Hepatocyte (in vitro differentiated cells): ENCODE measurements around the gene MBNL1.

Experiments used
- EZH2 ChIP-seq: fragments of 200-600 bp; sonication (generic); IDR thresholded peaks from 2 replicates; pipeline ENCODE4 v1.6.1; 2016; ENCODE audit warnings: antibody characterized with exemption, mild to moderate bottlenecking, borderline replicate concordance
- EZH2phosphoT487 ChIP-seq: fragments of 200-600 bp; sonication (generic); IDR thresholded peaks from one replicate; pipeline ENCODE4 v1.6.1; 2018; ENCODE audit warnings: antibody characterized with exemption, mild to moderate bottlenecking, low read depth, moderate library complexity; ENCODE audit not compliant: unreplicated experiment, severe bottlenecking
- TF ChIP-seq, protein P1 (sequence below): fragments of 200-600 bp; sonication (generic); IDR thresholded peaks from 2 replicates; pipeline ENCODE4 v1.5.1; 2016; ENCODE audit warnings: antibody characterized with exemption, mild to moderate bottlenecking; ENCODE audit not compliant: poor library complexity

DNA sequence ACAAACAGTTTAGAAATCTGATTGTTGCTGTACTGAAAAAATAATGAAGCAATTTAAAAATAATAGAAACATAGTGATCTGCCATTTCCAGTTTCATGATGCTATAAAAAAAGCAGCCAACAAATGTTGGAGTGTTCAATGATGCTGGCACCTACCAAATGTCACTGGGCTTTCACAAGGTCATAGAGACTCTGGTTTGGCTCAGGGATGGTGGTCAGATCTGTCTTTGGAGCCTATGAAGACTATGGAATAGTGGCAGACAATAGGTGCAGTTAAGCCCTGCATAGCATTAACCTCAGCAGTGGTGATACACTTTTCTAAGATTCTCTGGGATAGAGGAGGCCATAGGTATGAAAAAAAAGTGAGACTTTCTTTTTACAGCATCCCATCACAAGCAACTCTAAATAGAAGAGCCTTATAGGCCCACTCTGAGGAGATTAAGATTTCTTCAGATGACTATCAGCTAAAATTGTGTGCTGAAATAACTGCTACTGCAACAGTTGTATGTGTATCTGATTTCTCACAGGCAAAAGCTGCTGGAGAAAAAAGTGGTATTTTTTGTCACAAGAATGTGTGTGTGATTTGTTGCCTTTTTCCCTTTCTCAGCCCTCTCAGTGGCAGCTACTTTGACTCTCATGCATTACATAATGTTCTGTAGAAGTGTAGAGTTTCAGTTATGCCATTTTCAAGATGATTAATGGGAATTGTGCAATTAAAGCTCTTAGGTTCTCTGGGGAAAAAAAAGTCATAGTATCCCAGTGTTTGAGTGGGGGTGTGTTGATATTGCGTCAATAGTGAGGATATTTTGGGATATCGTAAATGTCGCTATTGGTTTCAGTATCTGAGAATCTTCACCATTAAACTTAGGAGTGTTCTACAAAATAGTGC, 137.4 kb downstream of the MBNL1 start:
- TF ChIP-seq, protein P1, sequence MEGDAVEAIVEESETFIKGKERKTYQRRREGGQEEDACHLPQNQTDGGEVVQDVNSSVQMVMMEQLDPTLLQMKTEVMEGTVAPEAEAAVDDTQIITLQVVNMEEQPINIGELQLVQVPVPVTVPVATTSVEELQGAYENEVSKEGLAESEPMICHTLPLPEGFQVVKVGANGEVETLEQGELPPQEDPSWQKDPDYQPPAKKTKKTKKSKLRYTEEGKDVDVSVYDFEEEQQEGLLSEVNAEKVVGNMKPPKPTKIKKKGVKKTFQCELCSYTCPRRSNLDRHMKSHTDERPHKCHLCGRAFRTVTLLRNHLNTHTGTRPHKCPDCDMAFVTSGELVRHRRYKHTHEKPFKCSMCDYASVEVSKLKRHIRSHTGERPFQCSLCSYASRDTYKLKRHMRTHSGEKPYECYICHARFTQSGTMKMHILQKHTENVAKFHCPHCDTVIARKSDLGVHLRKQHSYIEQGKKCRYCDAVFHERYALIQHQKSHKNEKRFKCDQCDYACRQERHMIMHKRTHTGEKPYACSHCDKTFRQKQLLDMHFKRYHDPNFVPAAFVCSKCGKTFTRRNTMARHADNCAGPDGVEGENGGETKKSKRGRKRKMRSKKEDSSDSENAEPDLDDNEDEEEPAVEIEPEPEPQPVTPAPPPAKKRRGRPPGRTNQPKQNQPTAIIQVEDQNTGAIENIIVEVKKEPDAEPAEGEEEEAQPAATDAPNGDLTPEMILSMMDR = no peak
- TF ChIP-seq EZH2 = no peak
- TF ChIP-seq EZH2phosphoT487 = no peak
